ENCODE data around the gene KRTAP5-2. TPM values are rescaled to one million over a fixed set of nuclear protein-coding genes. Genes with fewer than 3 reads are reported as not detected.

Gene KRTAP5-2
- total and polyA plus RNA-seq, 5 donors from 2014 or later, result 0.35 TPM; not detected in 4

- no peak for ATAC-seq (ENCODE audit: low read depth in 2 of 2)
- no peak overlapping the region for H3K27ac Mint-ChIP-seq
- no peak overlapping the region for H3K27ac ChIP-seq (ENCODE audit: insufficient read depth, low read length, poor library complexity, severe bottlenecking)
Measured at GRCh38 chr11:1560002-1560648, 38.0 kb downstream of the KRTAP5-2 start.

GRCh38 chr11:1559111-1559951 is 38.8 kb downstream of the KRTAP5-2 start:
- H3K4me3 ChIP-seq (ENCODE audit: low read depth, low read length), result no peak overlapping the region
- H3K9me3 ChIP-seq (ENCODE audit: control insufficient read depth in 2 of 2, low read length in 2 of 2), result no peaks in the 10 kb centered on the region
- Mint-ChIP-seq H3K36me3 (peaks cover 4% of the 10 kb centered on the region), H3K4me1 (no peaks in the 10 kb centered on the region), H3K4me3 (no peak overlapping the region), H3K27me3 (no peaks in the 10 kb centered on the region), H3K9me3 (no peaks in the 10 kb centered on the region), H3K27ac (no peak overlapping the region)
- H3K27ac ChIP-seq (ENCODE audit: insufficient read depth, low read length, poor library complexity, severe bottlenecking), result no peak overlapping the region
- H3K27me3 ChIP-seq (ENCODE audit: control insufficient read depth, insufficient read depth, low read length), result no peaks in the 10 kb centered on the region
- peak in 1 of 2 donors; percentile 23 for ATAC-seq (ENCODE audit: low read depth in 2 of 2)
- DNase-seq, result no peak
- H3K36me3 ChIP-seq (ENCODE audit: control insufficient read depth, insufficient read depth, low read length), result no peaks in the 10 kb centered on the region
- H3K4me1 ChIP-seq (ENCODE audit: control insufficient read depth, insufficient read depth, low read length, poor library complexity, severe bottlenecking), result no peaks in the 10 kb centered on the region

More at GRCh38 chr11:1560002-1560648, 38.0 kb downstream of the KRTAP5-2 start:
- Mint-ChIP-seq H3K36me3 (peaks cover 4% of the 10 kb centered on the region), H3K27me3 (no peaks in the 10 kb centered on the region), H3K4me3 (no peak overlapping the region), H3K9me3 (no peaks in the 10 kb centered on the region), H3K4me1 (no peaks in the 10 kb centered on the region)
- Histone ChIP-seq H3K9me3 (ENCODE audit: control insufficient read depth in 2 of 2, low read length in 2 of 2) (no peaks in the 10 kb centered on the region), H3K4me3 (ENCODE audit: low read depth, low read length) (no peak overlapping the region), H3K36me3 (ENCODE audit: control insufficient read depth, insufficient read depth, low read length) (no peaks in the 10 kb centered on the region), H3K27me3 (ENCODE audit: control insufficient read depth, insufficient read depth, low read length) (no peaks in the 10 kb centered on the region), H3K4me1 (ENCODE audit: control insufficient read depth, insufficient read depth, low read length, poor library complexity, severe bottlenecking) (no peaks in the 10 kb centered on the region)
- no peak for DNase-seq

- DNase-seq, result no peak
Measured at GRCh38 chr11:1558775-1559110, 39.4 kb downstream of the KRTAP5-2 start.

GRCh38 chr11:1557904-1558774 is 40.0 kb downstream of the KRTAP5-2 start:
- no peaks in the 10 kb centered on the region for H3K36me3 ChIP-seq (ENCODE audit: control insufficient read depth, insufficient read depth, low read length)
- DNase-seq, result no peak
- Mint-ChIP-seq H3K27me3 (peaks cover 9% of the 10 kb centered on the region), H3K4me1 (no peaks in the 10 kb centered on the region), H3K27ac (peak overlapping the region in 1 of 3 donors; percentile 62), H3K9me3 (peaks cover 0 to 2% (median 0%) of the 10 kb centered on the region in 7 donors), H3K4me3 (no peak overlapping the region), H3K36me3 (peaks cover 4% of the 10 kb centered on the region)
- no peak for ATAC-seq (ENCODE audit: low read depth in 2 of 2)
- no peaks in the 10 kb centered on the region for H3K4me1 ChIP-seq (ENCODE audit: control insufficient read depth, insufficient read depth, low read length, poor library complexity, severe bottlenecking)
- no peak overlapping the region for H3K27ac ChIP-seq (ENCODE audit: insufficient read depth, low read length, poor library complexity, severe bottlenecking)
- H3K27me3 ChIP-seq (ENCODE audit: control insufficient read depth, insufficient read depth, low read length), result no peaks in the 10 kb centered on the region
- H3K4me3 ChIP-seq (ENCODE audit: low read depth, low read length), result no peak overlapping the region
- H3K9me3 ChIP-seq (ENCODE audit: control insufficient read depth in 2 of 2, low read length in 2 of 2), result no peaks in the 10 kb centered on the region

More at GRCh38 chr11:1558775-1559110, 39.4 kb downstream of the KRTAP5-2 start:
- no peak for ATAC-seq (ENCODE audit: low read depth in 2 of 2)
- no peaks in the 10 kb centered on the region for H3K4me1 ChIP-seq (ENCODE audit: control insufficient read depth, insufficient read depth, low read length, poor library complexity, severe bottlenecking)
- H3K27me3 Mint-ChIP-seq, result peaks cover 3% of the 10 kb centered on the region
- H3K4me3 ChIP-seq (ENCODE audit: low read depth, low read length), result no peak overlapping the region
- no peaks in the 10 kb centered on the region for H3K9me3 Mint-ChIP-seq
- H3K36me3 ChIP-seq (ENCODE audit: control insufficient read depth, insufficient read depth, low read length), result no peaks in the 10 kb centered on the region
- H3K27me3 ChIP-seq (ENCODE audit: control insufficient read depth, insufficient read depth, low read length), result no peaks in the 10 kb centered on the region
- no peak overlapping the region for H3K27ac ChIP-seq (ENCODE audit: insufficient read depth, low read length, poor library complexity, severe bottlenecking)
- H3K9me3 ChIP-seq (ENCODE audit: control insufficient read depth in 2 of 2, low read length in 2 of 2), result no peaks in the 10 kb centered on the region
- peak overlapping the region in 1 of 4 donors; percentile 47 for H3K4me3 Mint-ChIP-seq
- H3K4me1 Mint-ChIP-seq, result no peaks in the 10 kb centered on the region
- H3K27ac Mint-ChIP-seq, result no peak overlapping the region
- peaks cover 4% of the 10 kb centered on the region for H3K36me3 Mint-ChIP-seq

- Mint-ChIP-seq H3K9me3 (peaks cover 0 to 2% (median 0%) of the 10 kb centered on the region in 7 donors), H3K4me3 (no peak overlapping the region), H3K36me3 (no peaks in the 10 kb centered on the region), H3K27me3 (peaks cover 9% of the 10 kb centered on the region), H3K27ac (peak overlapping the region in 1 of 3 donors; percentile 62), H3K4me1 (no peaks in the 10 kb centered on the region)
- Histone ChIP-seq H3K36me3 (ENCODE audit: control insufficient read depth, insufficient read depth, low read length) (no peaks in the 10 kb centered on the region), H3K4me1 (ENCODE audit: control insufficient read depth, insufficient read depth, low read length, poor library complexity, severe bottlenecking) (no peaks in the 10 kb centered on the region), H3K27ac (ENCODE audit: insufficient read depth, low read length, poor library complexity, severe bottlenecking) (no peak overlapping the region), H3K9me3 (ENCODE audit: control insufficient read depth in 2 of 2, low read length in 2 of 2) (no peaks in the 10 kb centered on the region), H3K4me3 (ENCODE audit: low read depth, low read length) (no peak overlapping the region), H3K27me3 (ENCODE audit: control insufficient read depth, insufficient read depth, low read length) (no peaks in the 10 kb centered on the region)
- ATAC-seq (ENCODE audit: low read depth in 2 of 2), result no peak
- no peak for DNase-seq
Measured at GRCh38 chr11:1557051-1557884, 40.8 kb downstream of the KRTAP5-2 start.

GRCh38 chr11:1556278-1556902 is 41.7 kb downstream of the KRTAP5-2 start:
- Histone ChIP-seq H3K9me3 (ENCODE audit: control insufficient read depth in 2 of 2, low read length in 2 of 2) (no peaks in the 10 kb centered on the region), H3K27ac (ENCODE audit: insufficient read depth, low read length, poor library complexity, severe bottlenecking) (no peak overlapping the region), H3K27me3 (ENCODE audit: control insufficient read depth, insufficient read depth, low read length) (no peaks in the 10 kb centered on the region), H3K4me1 (ENCODE audit: control insufficient read depth, insufficient read depth, low read length, poor library complexity, severe bottlenecking) (no peaks in the 10 kb centered on the region), H3K36me3 (ENCODE audit: control insufficient read depth, insufficient read depth, low read length) (no peaks in the 10 kb centered on the region), H3K4me3 (ENCODE audit: low read depth, low read length) (no peak overlapping the region)
- no peak for DNase-seq
- Mint-ChIP-seq H3K4me3 (no peak overlapping the region), H3K36me3 (no peaks in the 10 kb centered on the region), H3K27ac (no peak overlapping the region), H3K9me3 (peaks cover 0 to 2% (median 0%) of the 10 kb centered on the region in 7 donors), H3K4me1 (no peaks in the 10 kb centered on the region), H3K27me3 (peaks cover 9% of the 10 kb centered on the region)
- no peak for ATAC-seq (ENCODE audit: low read depth in 2 of 2)

Measured in CD4-positive, CD25-positive, alpha-beta regulatory T cell (primary cell).